Astrocyte (in vitro differentiated cells and primary cell): Measurements from ENCODE around the gene PRSS23. TPM values are rescaled to one million over a fixed set of nuclear protein-coding genes. Genes with fewer than 3 reads are reported as not detected.
"Not testable (repeated sequence)": the region's sequence is repeated elsewhere in the genome, so short reads cannot be mapped to it uniquely, and the experiment has no call there.

Source experiments
- DNase-seq: peaks from one replicate; pipeline ENCODE4 v3.0.0-alpha.2; 2010; ENCODE audit warnings: low read depth
- FAIRE-seq: peaks from 2 replicates; lab custom pipeline; 2011; peaks lifted over from hg19 to GRCh38; lab: Jason Lieb, UNC
- H2AFZ ChIP-seq: 2 replicates; pipeline ENCODE4 v1.6.0; 2012; ENCODE audit warnings: low read depth, low read length, inconsistent platforms
- H3K27ac ChIP-seq: 2 replicates; pipeline ENCODE4 v1.5.1; 2011; ENCODE audit warnings: low read depth, low read length, inconsistent platforms
- H3K27me3 ChIP-seq: 2 replicates; pipeline ENCODE4 v1.6.0; 2011; ENCODE audit warnings: low read length, inconsistent platforms; ENCODE audit not compliant: insufficient read depth
- H3K36me3 ChIP-seq: 2 replicates; pipeline ENCODE4 v1.5.1; 2011; ENCODE audit warnings: low read length, inconsistent platforms; ENCODE audit not compliant: insufficient read depth
- H3K4me1 ChIP-seq: 2 replicates; pipeline ENCODE4 v1.5.1; 2011; ENCODE audit warnings: low read length, inconsistent platforms; ENCODE audit not compliant: insufficient read depth
- H3K4me2 ChIP-seq: 2 replicates; pipeline ENCODE4 v1.6.0; 2012; ENCODE audit warnings: low read length, inconsistent platforms
- H3K4me3 ChIP-seq: 2 replicates; pipeline ENCODE4 v1.5.1; 2011; ENCODE audit warnings: low read depth, mild to moderate bottlenecking, low read length, inconsistent platforms; ENCODE audit not compliant: insufficient read depth
- H3K79me2 ChIP-seq: 2 replicates; pipeline ENCODE4 v1.6.0; 2012; ENCODE audit warnings: mild to moderate bottlenecking, low read length, inconsistent platforms; ENCODE audit not compliant: insufficient read depth
- H3K9ac ChIP-seq: 2 replicates; pipeline ENCODE4 v1.6.0; 2012; ENCODE audit warnings: mild to moderate bottlenecking, low read length, inconsistent platforms
- H3K9me3 ChIP-seq: 2 replicates; pipeline ENCODE4 v1.5.1; 2012; ENCODE audit warnings: low read depth, mild to moderate bottlenecking, low read length, inconsistent platforms; ENCODE audit not compliant: insufficient read depth
- H4K20me1 ChIP-seq: 2 replicates; pipeline ENCODE4 v1.6.0; 2012; ENCODE audit warnings: low read length, inconsistent platforms; ENCODE audit not compliant: insufficient read depth
- H3K27ac Mint-ChIP-seq: one replicate; pipeline ENCODE4 v1.8.0; 2021; ENCODE audit warnings: mild to moderate bottlenecking, mixed read lengths; ENCODE audit not compliant: unreplicated experiment
- H3K27me3 Mint-ChIP-seq: one replicate; pipeline ENCODE4 v1.8.0; 2021; ENCODE audit warnings: low read depth, mixed read lengths; ENCODE audit not compliant: unreplicated experiment
- H3K36me3 Mint-ChIP-seq: one replicate; pipeline ENCODE4 v1.8.0; 2021; ENCODE audit warnings: low read depth, mixed read lengths; ENCODE audit not compliant: unreplicated experiment
- H3K4me1 Mint-ChIP-seq: one replicate; pipeline ENCODE4 v1.8.0; 2021; ENCODE audit warnings: low read depth, mixed read lengths; ENCODE audit not compliant: unreplicated experiment
- H3K4me3 Mint-ChIP-seq: one replicate; pipeline ENCODE4 v1.8.0; 2021; ENCODE audit warnings: mild to moderate bottlenecking, moderate library complexity, mixed read lengths; ENCODE audit not compliant: unreplicated experiment
- H3K9me3 Mint-ChIP-seq: one replicate; pipeline ENCODE4 v1.8.0; 2021; ENCODE audit warnings: mild to moderate bottlenecking, mixed read lengths; ENCODE audit not compliant: unreplicated experiment
- EZH2 ChIP-seq: IDR thresholded peaks from 2 replicates; pipeline ENCODE4 v1.6.1; 2012; ENCODE audit warnings: mild to moderate bottlenecking, low read length, inconsistent platforms; ENCODE audit not compliant: insufficient read depth
- total RNA-seq: library from RNA; stranded (reverse); gene quantifications from 2 replicates; pipeline ENCODE4 v1.2.1, GENCODE V29; 2021
- TF ChIP-seq, protein P1 (sequence below): IDR thresholded peaks from 2 replicates; pipeline ENCODE4 v1.5.1; 2011; ENCODE audit warnings: low read depth, mild to moderate bottlenecking, inconsistent platforms, low read length, moderate library complexity; ENCODE audit not compliant: insufficient read depth

PRSS23 gene
- total RNA-seq, 1 donor from 2014 or later: 717 TPM

GRCh38 chr11:86815726-86816125, 15.4 kb downstream of the PRSS23 start:
- Histone ChIP-seq H3K9ac (peak overlapping the region; percentile 8), H3K27me3 (no peaks in the 10 kb centered on the region), H3K79me2 (peaks cover 42% of the 10 kb centered on the region), H3K27ac (peak overlapping the region; percentile 68), H3K9me3 (no peaks in the 10 kb centered on the region), H3K4me2 (peak overlapping the region; percentile 53), H3K4me3 (no peak overlapping the region), H3K36me3 (peaks cover 4% of the 10 kb centered on the region), H2AFZ (no peak overlapping the region), H3K4me1 (peaks cover 56% of the 10 kb centered on the region), H4K20me1 (no peaks in the 10 kb centered on the region)
- peak overlapping the region; percentile 18 for H3K4me3 Mint-ChIP-seq
- H3K27me3 Mint-ChIP-seq: no peaks in the 10 kb centered on the region
- H3K9me3 Mint-ChIP-seq: no peaks in the 10 kb centered on the region
- no peak for DNase-seq
- FAIRE-seq: no peak
- peaks cover 85% of the 10 kb centered on the region for H3K4me1 Mint-ChIP-seq
- H3K36me3 Mint-ChIP-seq: peaks cover 5% of the 10 kb centered on the region
- peak overlapping the region; percentile 91 for H3K27ac Mint-ChIP-seq
- TF ChIP-seq EZH2: no peak
- TF ChIP-seq, protein P1, sequence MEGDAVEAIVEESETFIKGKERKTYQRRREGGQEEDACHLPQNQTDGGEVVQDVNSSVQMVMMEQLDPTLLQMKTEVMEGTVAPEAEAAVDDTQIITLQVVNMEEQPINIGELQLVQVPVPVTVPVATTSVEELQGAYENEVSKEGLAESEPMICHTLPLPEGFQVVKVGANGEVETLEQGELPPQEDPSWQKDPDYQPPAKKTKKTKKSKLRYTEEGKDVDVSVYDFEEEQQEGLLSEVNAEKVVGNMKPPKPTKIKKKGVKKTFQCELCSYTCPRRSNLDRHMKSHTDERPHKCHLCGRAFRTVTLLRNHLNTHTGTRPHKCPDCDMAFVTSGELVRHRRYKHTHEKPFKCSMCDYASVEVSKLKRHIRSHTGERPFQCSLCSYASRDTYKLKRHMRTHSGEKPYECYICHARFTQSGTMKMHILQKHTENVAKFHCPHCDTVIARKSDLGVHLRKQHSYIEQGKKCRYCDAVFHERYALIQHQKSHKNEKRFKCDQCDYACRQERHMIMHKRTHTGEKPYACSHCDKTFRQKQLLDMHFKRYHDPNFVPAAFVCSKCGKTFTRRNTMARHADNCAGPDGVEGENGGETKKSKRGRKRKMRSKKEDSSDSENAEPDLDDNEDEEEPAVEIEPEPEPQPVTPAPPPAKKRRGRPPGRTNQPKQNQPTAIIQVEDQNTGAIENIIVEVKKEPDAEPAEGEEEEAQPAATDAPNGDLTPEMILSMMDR: no peak

DNA sequence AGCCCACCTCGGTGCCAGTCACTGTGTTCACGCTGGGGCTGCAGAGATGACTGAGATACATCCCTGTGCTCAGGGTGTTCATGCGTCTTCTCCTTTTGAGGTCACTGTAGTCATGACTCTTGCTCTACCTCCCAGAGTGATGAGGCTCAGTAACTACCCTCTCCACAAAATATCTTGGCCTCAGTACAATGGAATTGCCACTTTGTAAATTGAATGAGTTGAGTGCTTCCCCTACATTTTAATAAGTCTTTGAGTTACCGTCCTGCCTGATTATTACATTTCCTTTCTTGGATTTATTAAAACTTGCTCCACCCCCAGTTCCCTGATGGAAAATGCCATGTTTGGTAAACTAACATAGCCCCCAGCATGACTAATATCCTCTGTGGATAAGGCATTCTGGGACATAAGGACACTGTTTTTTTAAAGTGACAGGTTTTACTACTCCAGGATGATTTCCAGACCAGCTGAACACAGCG, 15.9 kb downstream of the PRSS23 start:
- H3K4me3 ChIP-seq: no peak overlapping the region
- H3K79me2 ChIP-seq: peaks cover 41% of the 10 kb centered on the region
- peak overlapping the region; percentile 18 for H3K4me3 Mint-ChIP-seq
- H3K36me3 Mint-ChIP-seq: peaks cover 5% of the 10 kb centered on the region
- H3K9ac ChIP-seq: peak overlapping the region; percentile 8
- TF ChIP-seq, protein P1: no peak
- no peak for TF ChIP-seq EZH2
- no peaks in the 10 kb centered on the region for H4K20me1 ChIP-seq
- H3K27ac ChIP-seq: peak overlapping the region; percentile 68
- peaks cover 52% of the 10 kb centered on the region for H3K4me1 ChIP-seq
- no peaks in the 10 kb centered on the region for H3K9me3 Mint-ChIP-seq
- DNase-seq (peak; percentile 47), FAIRE-seq (peak; percentile 37)
- peak overlapping the region; percentile 91 for H3K27ac Mint-ChIP-seq
- H3K27me3 ChIP-seq: no peaks in the 10 kb centered on the region
- no peaks in the 10 kb centered on the region for H3K9me3 ChIP-seq
- no peaks in the 10 kb centered on the region for H3K36me3 ChIP-seq
- peak overlapping the region; percentile 53 for H3K4me2 ChIP-seq
- peaks cover 79% of the 10 kb centered on the region for H3K4me1 Mint-ChIP-seq
- H3K27me3 Mint-ChIP-seq: no peaks in the 10 kb centered on the region
- no peak overlapping the region for H2AFZ ChIP-seq

DNA sequence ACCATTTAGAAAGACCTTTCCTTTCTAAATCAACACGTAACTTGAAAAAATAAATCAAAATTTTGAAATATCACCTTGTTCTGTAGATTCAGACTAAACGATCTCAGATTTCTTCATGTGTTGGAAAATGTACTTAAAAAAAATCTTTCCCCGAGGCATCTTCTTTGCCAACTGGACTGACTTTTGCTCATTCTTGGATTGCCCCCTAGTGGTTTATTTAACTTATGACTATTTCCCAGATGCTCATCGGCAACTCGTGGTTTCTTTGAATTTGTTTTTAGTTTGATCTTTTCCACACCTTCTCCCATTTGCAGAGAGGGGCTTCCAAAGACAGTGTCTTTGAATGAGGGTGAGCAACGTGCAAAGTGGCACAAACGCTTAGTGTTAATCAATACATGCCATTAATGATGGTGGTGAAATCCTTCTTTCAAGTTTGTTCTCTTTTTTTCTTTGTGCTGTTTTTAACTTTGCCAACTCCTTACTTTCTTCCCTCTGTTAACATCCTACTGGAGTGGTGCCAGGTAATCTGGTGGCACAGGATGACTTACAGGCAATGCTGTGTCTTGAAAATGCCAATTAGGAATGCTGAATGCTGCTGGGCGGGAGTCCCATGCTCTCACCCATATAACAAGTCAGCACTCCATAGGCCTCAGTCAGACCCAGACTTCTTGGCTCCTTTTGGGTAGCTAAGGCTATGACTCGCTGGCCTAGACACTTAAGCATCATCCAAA, 18.3 kb downstream of the PRSS23 start:
- H3K9ac ChIP-seq: peak overlapping the region; percentile 61
- peaks cover 62% of the 10 kb centered on the region for H3K4me1 Mint-ChIP-seq
- DNase-seq: peak; percentile 54
- H3K4me3 Mint-ChIP-seq: no peak overlapping the region
- no peaks in the 10 kb centered on the region for H4K20me1 ChIP-seq
- TF ChIP-seq EZH2: no peak
- TF ChIP-seq, protein P1: peak; percentile 77
- H3K27ac ChIP-seq: peak overlapping the region; percentile 68
- H3K27me3 ChIP-seq: no peaks in the 10 kb centered on the region
- peak; percentile 32 for FAIRE-seq
- H3K79me2 ChIP-seq: peaks cover 35% of the 10 kb centered on the region
- H3K4me2 ChIP-seq: peak overlapping the region; percentile 46
- peaks cover 2% of the 10 kb centered on the region for H3K9me3 Mint-ChIP-seq
- no peaks in the 10 kb centered on the region for H3K27me3 Mint-ChIP-seq
- H3K36me3 Mint-ChIP-seq: peaks cover 8% of the 10 kb centered on the region
- no peak overlapping the region for H3K4me3 ChIP-seq
- no peaks in the 10 kb centered on the region for H3K36me3 ChIP-seq
- peak overlapping the region; percentile 87 for H3K27ac Mint-ChIP-seq
- peaks cover 42% of the 10 kb centered on the region for H3K4me1 ChIP-seq
- peak overlapping the region; percentile 45 for H2AFZ ChIP-seq
- no peaks in the 10 kb centered on the region for H3K9me3 ChIP-seq

- DNase-seq, H2AFZ ChIP-seq, H3K4me1 ChIP-seq, H3K4me2 ChIP-seq, H3K4me3 ChIP-seq, FAIRE-seq, H3K4me3 Mint-ChIP-seq, H3K27me3 ChIP-seq, H3K27ac Mint-ChIP-seq, H4K20me1 ChIP-seq, H3K36me3 ChIP-seq, H3K27ac ChIP-seq, H3K9ac ChIP-seq, H3K9me3 ChIP-seq, H3K9me3 Mint-ChIP-seq, H3K27me3 Mint-ChIP-seq: not testable (repeated sequence)
- Mint-ChIP-seq H3K36me3 (peaks cover 18% of the 10 kb centered on the region), H3K4me1 (peaks cover 10% of the 10 kb centered on the region)
- H3K79me2 ChIP-seq: peaks cover 28% of the 10 kb centered on the region
Measured at GRCh38 chr11:86824139-86824538, 23.8 kb downstream of the PRSS23 start.
